ENCODE data around the gene LETM1.

The LETM1 gene

GRCh38 chr4:1830234-1830633 lies 25.7 kb downstream of the LETM1 start:
- no peak for DNase-seq (ENCODE audit: low read depth in 2 of 2, low spot score in 1 of 2)

GRCh38 chr4:1826531-1827350 lies 29.2 kb downstream of the LETM1 start:
- no peak for DNase-seq (ENCODE audit: low read depth in 2 of 2, low spot score in 1 of 2)

- DNase-seq (ENCODE audit: low read depth in 2 of 2, low spot score in 1 of 2), result no peak
Observed at GRCh38 chr4:1825326-1825725, 30.6 kb downstream of the LETM1 start.

GRCh38 chr4:1824746-1825145 lies 31.2 kb downstream of the LETM1 start:
- no peak for DNase-seq (ENCODE audit: low read depth in 2 of 2, low spot score in 1 of 2)

GRCh38 chr4:1823545-1823932 lies 32.4 kb downstream of the LETM1 start:
- no peak for DNase-seq (ENCODE audit: low read depth in 2 of 2, low spot score in 1 of 2)

GRCh38 chr4:1822568-1823544 lies 33.1 kb downstream of the LETM1 start:
- no peak for DNase-seq (ENCODE audit: low read depth in 2 of 2, low spot score in 1 of 2)

GRCh38 chr4:1821679-1822567 lies 34.0 kb downstream of the LETM1 start:
- DNase-seq (ENCODE audit: low read depth in 2 of 2, low spot score in 1 of 2), result no peak

- no peak for DNase-seq (ENCODE audit: low read depth in 2 of 2, low spot score in 1 of 2)
Observed at GRCh38 chr4:1819816-1820215, 36.1 kb downstream of the LETM1 start.

- no peak for DNase-seq (ENCODE audit: low read depth in 2 of 2, low spot score in 1 of 2)
Observed at GRCh38 chr4:1819284-1819683, 36.7 kb downstream of the LETM1 start.

GRCh38 chr4:1815997-1816860 lies 39.7 kb downstream of the LETM1 start:
- DNase-seq (ENCODE audit: low read depth in 2 of 2, low spot score in 1 of 2), result no peak

GRCh38 chr4:1815096-1815996 lies 40.6 kb downstream of the LETM1 start:
- DNase-seq (ENCODE audit: low read depth in 2 of 2, low spot score in 1 of 2), result no peak

- DNase-seq (ENCODE audit: low read depth in 2 of 2, low spot score in 1 of 2), result no peak
Observed at GRCh38 chr4:1814453-1814852, 41.5 kb downstream of the LETM1 start.

- DNase-seq (ENCODE audit: low read depth in 2 of 2, low spot score in 1 of 2), result no peak
Observed at GRCh38 chr4:1813915-1814314, 42.0 kb downstream of the LETM1 start.

- DNase-seq (ENCODE audit: low read depth in 2 of 2, low spot score in 1 of 2), result no peak
Observed at GRCh38 chr4:1813231-1813630, 42.7 kb downstream of the LETM1 start.

GRCh38 chr4:1812720-1813119 lies 43.2 kb downstream of the LETM1 start:
- DNase-seq (ENCODE audit: low read depth in 2 of 2, low spot score in 1 of 2), result no peak

- DNase-seq (ENCODE audit: low read depth in 2 of 2, low spot score in 1 of 2), result no peak
Observed at GRCh38 chr4:1810765-1811164, 45.2 kb downstream of the LETM1 start.

GRCh38 chr4:1809754-1810502 lies 46.0 kb downstream of the LETM1 start:
- peak; percentile 19 to 28 for DNase-seq (ENCODE audit: low read depth in 2 of 2, low spot score in 1 of 2)

All from stimulated activated CD8-positive, alpha-beta memory T cell treated with anti-CD3 and anti-CD28 coated beads, Interleukin-4, amount 100 ng/mL, for 4 hours (primary cell).